ENCODE results near the gene TMEM130.

The TMEM130 gene

GRCh38 chr7:98823226-98823625 is 46.6 kb downstream of the TMEM130 start:
- DNase-seq (ENCODE audit: insufficient read length, low spot score) (no peak), FAIRE-seq (no peak)
- TF ChIP-seq SPI1 (IDR thresholded peaks at IDR 0.05; ENCODE audit: low read depth, low read length) (no peak), POLR2A (IDR thresholded peaks at IDR 0.05; ENCODE audit: low read depth, low read length) (no peak), POLR2AphosphoS5 (IDR thresholded peaks at IDR 0.05; ENCODE audit: low read depth, low read length) (no peak), TAF1 (IDR thresholded peaks at IDR 0.05; ENCODE audit: low read depth, low read length) (no peak), POU2F2 (IDR thresholded peaks at IDR 0.05; ENCODE audit: low read depth, low read length) (no peak), PAX5 (IDR thresholded peaks at IDR 0.05; ENCODE audit: insufficient read depth, low read length, severe bottlenecking) (no peak)

- no peak for FAIRE-seq
- DNase-seq (ENCODE audit: insufficient read length, low spot score), result no peak
- TF ChIP-seq SPI1 (IDR thresholded peaks at IDR 0.05; ENCODE audit: low read depth, low read length), result no peak
- no peak for TF ChIP-seq PAX5 (IDR thresholded peaks at IDR 0.05; ENCODE audit: insufficient read depth, low read length, severe bottlenecking)
- no peak for TF ChIP-seq POLR2A (IDR thresholded peaks at IDR 0.05; ENCODE audit: low read depth, low read length)
- no peak for TF ChIP-seq POLR2AphosphoS5 (IDR thresholded peaks at IDR 0.05; ENCODE audit: low read depth, low read length)
- no peak for TF ChIP-seq POU2F2 (IDR thresholded peaks at IDR 0.05; ENCODE audit: low read depth, low read length)
- no peak for TF ChIP-seq TAF1 (IDR thresholded peaks at IDR 0.05; ENCODE audit: low read depth, low read length)
Measured at GRCh38 chr7:98821348-98821747, 48.5 kb downstream of the TMEM130 start.

- FAIRE-seq, result peak; percentile 62
- TF ChIP-seq POU2F2 (IDR thresholded peaks at IDR 0.05; ENCODE audit: low read depth, low read length) (no peak), TAF1 (IDR thresholded peaks at IDR 0.05; ENCODE audit: low read depth, low read length) (no peak), PAX5 (IDR thresholded peaks at IDR 0.05; ENCODE audit: insufficient read depth, low read length, severe bottlenecking) (no peak), POLR2A (IDR thresholded peaks at IDR 0.05; ENCODE audit: low read depth, low read length) (no peak), POLR2AphosphoS5 (IDR thresholded peaks at IDR 0.05; ENCODE audit: low read depth, low read length) (no peak), SPI1 (IDR thresholded peaks at IDR 0.05; ENCODE audit: low read depth, low read length) (no peak)
- DNase-seq (ENCODE audit: insufficient read length, low spot score), result no peak
Measured at GRCh38 chr7:98816967-98817710, 52.7 kb downstream of the TMEM130 start.

- DNase-seq (ENCODE audit: insufficient read length, low spot score) (no peak), FAIRE-seq (no peak)
- TF ChIP-seq SPI1 (IDR thresholded peaks at IDR 0.05; ENCODE audit: low read depth, low read length) (no peak), POU2F2 (IDR thresholded peaks at IDR 0.05; ENCODE audit: low read depth, low read length) (no peak), POLR2AphosphoS5 (IDR thresholded peaks at IDR 0.05; ENCODE audit: low read depth, low read length) (no peak), PAX5 (IDR thresholded peaks at IDR 0.05; ENCODE audit: insufficient read depth, low read length, severe bottlenecking) (no peak), POLR2A (IDR thresholded peaks at IDR 0.05; ENCODE audit: low read depth, low read length) (no peak), TAF1 (IDR thresholded peaks at IDR 0.05; ENCODE audit: low read depth, low read length) (no peak)
Measured at GRCh38 chr7:98816241-98816640, 53.6 kb downstream of the TMEM130 start.

GRCh38 chr7:98815313-98815712 is 54.5 kb downstream of the TMEM130 start:
- DNase-seq (ENCODE audit: insufficient read length, low spot score) (no peak), FAIRE-seq (no peak)
- TF ChIP-seq PAX5 (IDR thresholded peaks at IDR 0.05; ENCODE audit: insufficient read depth, low read length, severe bottlenecking), result no peak
- no peak for TF ChIP-seq TAF1 (IDR thresholded peaks at IDR 0.05; ENCODE audit: low read depth, low read length)
- TF ChIP-seq SPI1 (IDR thresholded peaks at IDR 0.05; ENCODE audit: low read depth, low read length), result no peak
- TF ChIP-seq POLR2AphosphoS5 (IDR thresholded peaks at IDR 0.05; ENCODE audit: low read depth, low read length), result no peak
- no peak for TF ChIP-seq POLR2A (IDR thresholded peaks at IDR 0.05; ENCODE audit: low read depth, low read length)
- no peak for TF ChIP-seq POU2F2 (IDR thresholded peaks at IDR 0.05; ENCODE audit: low read depth, low read length)

GRCh38 chr7:98811299-98811698 is 58.5 kb downstream of the TMEM130 start:
- TF ChIP-seq PAX5 (IDR thresholded peaks at IDR 0.05; ENCODE audit: insufficient read depth, low read length, severe bottlenecking) (no peak), POLR2AphosphoS5 (IDR thresholded peaks at IDR 0.05; ENCODE audit: low read depth, low read length) (no peak), POU2F2 (IDR thresholded peaks at IDR 0.05; ENCODE audit: low read depth, low read length) (no peak), TAF1 (IDR thresholded peaks at IDR 0.05; ENCODE audit: low read depth, low read length) (no peak), POLR2A (IDR thresholded peaks at IDR 0.05; ENCODE audit: low read depth, low read length) (no peak), SPI1 (IDR thresholded peaks at IDR 0.05; ENCODE audit: low read depth, low read length) (no peak)
- FAIRE-seq (peak; percentile 99), DNase-seq (ENCODE audit: insufficient read length, low spot score) (no peak)

- DNase-seq (ENCODE audit: insufficient read length, low spot score) (no peak), FAIRE-seq (no peak)
- TF ChIP-seq POU2F2 (IDR thresholded peaks at IDR 0.05; ENCODE audit: low read depth, low read length) (no peak), POLR2AphosphoS5 (IDR thresholded peaks at IDR 0.05; ENCODE audit: low read depth, low read length) (no peak), SPI1 (IDR thresholded peaks at IDR 0.05; ENCODE audit: low read depth, low read length) (no peak), PAX5 (IDR thresholded peaks at IDR 0.05; ENCODE audit: insufficient read depth, low read length, severe bottlenecking) (no peak), POLR2A (IDR thresholded peaks at IDR 0.05; ENCODE audit: low read depth, low read length) (no peak), TAF1 (IDR thresholded peaks at IDR 0.05; ENCODE audit: low read depth, low read length) (no peak)
Measured at GRCh38 chr7:98810153-98810802, 59.5 kb downstream of the TMEM130 start.

- FAIRE-seq (no peak), DNase-seq (ENCODE audit: insufficient read length, low spot score) (no peak)
- TF ChIP-seq PAX5 (IDR thresholded peaks at IDR 0.05; ENCODE audit: insufficient read depth, low read length, severe bottlenecking) (no peak), POLR2A (IDR thresholded peaks at IDR 0.05; ENCODE audit: low read depth, low read length) (no peak), TAF1 (IDR thresholded peaks at IDR 0.05; ENCODE audit: low read depth, low read length) (no peak), POU2F2 (IDR thresholded peaks at IDR 0.05; ENCODE audit: low read depth, low read length) (no peak), POLR2AphosphoS5 (IDR thresholded peaks at IDR 0.05; ENCODE audit: low read depth, low read length) (no peak), SPI1 (IDR thresholded peaks at IDR 0.05; ENCODE audit: low read depth, low read length) (no peak)
Measured at GRCh38 chr7:98808751-98809460, 60.9 kb downstream of the TMEM130 start.

Data from GM12891 (cell line).